GM18508 (cell line): ENCODE data around the gene ANAPC4.
"Not testable (repeated sequence)": the region's sequence is repeated elsewhere in the genome, so short reads cannot be mapped to it uniquely, and the experiment has no call there.

ENCODE experiments used
- ATAC-seq: cut with Tn5 transposase; IDR thresholded peaks from one replicate; pipeline ENCODE4 v1.9.1; 2021; ENCODE audit warnings: moderate number of reproducible peaks; ENCODE audit not compliant: insufficient read depth, unreplicated experiment

The ANAPC4 gene

DNA sequence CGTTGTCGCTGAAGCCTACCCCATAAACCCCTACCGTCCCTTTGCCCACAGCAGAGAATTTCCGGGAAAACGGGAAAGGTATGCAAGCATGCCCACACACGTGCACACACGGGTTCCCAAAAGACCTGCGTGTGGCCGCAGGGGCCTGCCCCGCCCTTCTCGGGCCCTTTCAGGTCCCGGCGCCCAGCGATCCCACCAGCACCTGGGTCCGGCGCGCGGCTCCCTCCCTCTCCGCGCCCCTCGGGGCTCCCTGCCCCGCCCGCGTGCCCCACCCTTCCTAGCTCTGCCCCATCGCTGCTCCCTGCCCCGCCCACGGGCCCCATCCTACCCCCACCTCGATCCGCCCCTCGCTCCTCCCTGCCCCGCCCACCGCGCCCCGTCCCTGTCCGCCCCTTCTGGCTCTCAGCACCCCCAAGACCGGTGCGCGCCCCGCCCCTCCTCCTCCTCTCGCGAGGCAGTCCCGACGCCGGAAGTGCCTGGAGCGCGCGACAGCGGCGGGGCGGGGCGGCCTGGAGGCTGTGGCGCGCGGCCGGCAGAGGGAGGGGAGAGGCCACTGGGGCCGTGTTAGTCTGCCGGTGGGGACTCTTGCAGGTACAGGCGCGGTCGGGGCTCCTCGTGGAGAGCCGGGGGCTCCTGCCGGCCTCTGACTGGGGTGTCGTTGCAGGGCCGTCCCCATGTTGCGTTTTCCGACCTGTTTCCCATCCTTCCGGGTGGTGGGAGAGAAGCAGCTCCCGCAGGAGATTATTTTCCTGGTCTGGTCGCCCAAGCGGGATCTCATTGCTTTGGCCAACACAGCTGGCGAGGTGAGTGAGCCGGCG, at the start of gene ANAPC4:
TSS of gene ANAPC4 (plus strand) at position 510 of the 818 bp plus-strand sequence. CDS start at position 675, 165 bp downstream.
- peak; percentile 43 for ATAC-seq

- ATAC-seq = not testable (repeated sequence)
These were observed 48.6 kb upstream of the ANAPC4 start for GRCh38 chr4:25328463-25328862.

DNA sequence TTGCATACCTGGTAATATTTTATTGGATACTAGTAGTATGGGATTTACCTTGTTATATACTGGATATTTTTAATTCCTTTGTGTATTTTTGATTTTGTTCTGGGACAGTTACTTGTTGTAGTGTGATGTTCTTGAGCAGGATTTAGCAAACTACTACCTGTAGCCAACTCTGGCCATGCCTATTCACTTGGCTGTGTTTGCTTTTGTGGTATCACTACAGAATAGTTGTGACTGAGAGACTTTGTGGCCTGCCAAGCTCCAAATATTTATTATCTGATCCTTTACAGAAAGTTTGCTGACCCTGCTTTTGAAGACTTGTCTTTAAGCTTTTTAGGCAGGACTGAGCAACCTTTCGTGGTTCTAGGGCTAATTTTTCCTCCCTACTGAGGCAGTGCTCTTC, 46.7 kb upstream of the ANAPC4 start:
- ATAC-seq = no peak

DNA sequence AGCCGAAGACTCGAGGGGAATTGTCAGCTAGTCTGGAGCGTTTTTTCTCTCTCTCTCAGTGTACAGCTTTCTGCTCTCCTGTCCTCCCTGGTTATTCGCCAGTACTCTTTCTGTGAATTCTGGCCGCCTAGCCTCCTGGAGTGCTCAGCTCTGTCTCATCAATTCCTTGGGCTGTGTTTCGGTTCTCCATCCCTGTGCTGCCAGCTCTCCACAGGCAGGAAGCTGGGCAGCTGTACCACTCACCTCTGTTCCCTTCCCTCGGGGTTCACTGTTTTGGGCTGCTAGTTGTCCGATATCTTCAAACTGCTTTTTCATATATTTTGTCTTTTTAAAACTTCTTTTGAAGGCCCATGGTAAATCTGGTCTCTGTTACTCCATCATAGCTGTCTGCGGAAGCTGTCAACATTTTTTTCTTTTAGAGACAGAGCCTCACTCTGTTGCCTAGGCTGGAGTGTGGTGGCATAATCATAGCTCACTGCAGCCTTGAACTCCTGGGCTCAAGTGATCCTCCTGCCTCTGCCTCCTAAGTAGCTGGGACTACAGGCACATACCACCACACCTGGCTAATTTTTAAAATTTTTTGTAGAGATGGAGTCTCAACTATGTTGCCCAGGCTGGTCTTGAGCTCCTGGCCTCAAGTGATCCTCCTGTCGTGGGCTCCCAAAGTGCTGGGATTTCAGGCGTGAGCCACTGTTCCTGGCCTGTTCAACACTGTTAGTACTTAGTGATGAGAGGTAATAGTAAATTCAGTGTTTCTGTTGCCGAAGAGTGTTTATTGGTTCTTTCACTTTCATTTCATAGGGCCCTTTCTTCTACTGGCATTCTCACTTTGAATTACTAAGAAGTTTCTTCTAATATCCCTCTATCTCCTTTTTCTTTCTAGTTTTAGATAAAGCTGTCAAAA, 45.9 kb upstream of the ANAPC4 start:
- no peak for ATAC-seq

GRCh38 chr4:25343671-25344070, 33.4 kb upstream of the ANAPC4 start:
- no peak for ATAC-seq

GRCh38 chr4:25345744-25346143, 31.3 kb upstream of the ANAPC4 start:
- ATAC-seq = no peak

GRCh38 chr4:25346913-25347312, 30.1 kb upstream of the ANAPC4 start:
- ATAC-seq = peak; percentile 84

GRCh38 chr4:25347473-25347872, 29.6 kb upstream of the ANAPC4 start:
- ATAC-seq = no peak

DNA sequence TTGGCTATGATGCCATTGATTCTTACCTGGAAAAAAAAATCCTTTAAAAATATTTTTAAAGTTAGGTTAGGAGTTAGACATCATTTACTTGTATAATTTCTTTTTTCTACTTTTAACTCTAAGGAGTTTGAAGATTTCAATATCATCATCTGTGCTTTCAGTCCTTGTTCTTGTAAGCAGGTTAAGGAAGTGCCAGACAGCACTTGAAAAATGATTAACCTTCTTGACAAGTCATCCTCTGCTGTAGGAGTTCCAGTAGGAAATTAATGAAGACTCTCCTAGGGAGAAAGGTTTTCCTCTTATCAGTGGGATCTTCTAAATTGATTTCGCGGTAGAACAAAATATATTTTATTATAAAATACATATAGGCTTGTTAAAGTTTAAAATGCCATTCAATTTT, 29.1 kb upstream of the ANAPC4 start:
- no peak for ATAC-seq

GRCh38 chr4:25350561-25350960, 26.5 kb upstream of the ANAPC4 start:
- no peak for ATAC-seq

DNA sequence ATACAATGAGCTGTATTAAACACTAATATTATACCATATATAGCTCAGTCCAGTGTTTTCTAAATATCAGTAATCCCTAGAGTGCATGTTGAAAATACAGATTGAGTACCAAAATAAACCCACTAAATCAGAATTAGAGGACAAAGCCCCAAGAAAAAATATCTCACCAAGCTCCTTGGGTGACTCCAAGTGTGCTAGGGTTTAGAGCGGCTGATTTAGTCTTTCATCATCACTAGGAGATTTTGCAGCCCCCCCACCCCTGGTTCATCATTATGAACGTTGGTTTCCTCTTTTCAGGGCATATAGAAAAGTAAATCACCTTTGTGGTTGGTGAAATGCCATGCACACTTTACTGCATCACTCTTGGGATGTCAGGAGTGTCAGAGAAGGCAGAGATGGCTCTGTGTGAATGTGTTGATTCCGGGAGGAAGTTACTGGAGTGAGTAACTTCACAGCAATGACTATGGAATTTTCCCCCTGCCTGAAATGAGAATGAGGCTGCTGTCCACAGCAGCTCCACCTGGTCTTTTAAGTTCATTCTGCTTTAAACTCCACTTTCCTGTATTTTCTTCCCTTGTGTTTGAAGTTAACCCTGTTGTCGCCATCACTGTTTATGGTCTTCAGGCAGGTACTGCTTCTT, 25.2 kb upstream of the ANAPC4 start:
- ATAC-seq = no peak

- no peak for ATAC-seq
These were observed 21.0 kb upstream of the ANAPC4 start for GRCh38 chr4:25356068-25356467.

- no peak for ATAC-seq
These were observed 18.4 kb upstream of the ANAPC4 start for GRCh38 chr4:25358515-25359275.

GRCh38 chr4:25361253-25361652, 15.8 kb upstream of the ANAPC4 start:
- ATAC-seq = no peak

DNA sequence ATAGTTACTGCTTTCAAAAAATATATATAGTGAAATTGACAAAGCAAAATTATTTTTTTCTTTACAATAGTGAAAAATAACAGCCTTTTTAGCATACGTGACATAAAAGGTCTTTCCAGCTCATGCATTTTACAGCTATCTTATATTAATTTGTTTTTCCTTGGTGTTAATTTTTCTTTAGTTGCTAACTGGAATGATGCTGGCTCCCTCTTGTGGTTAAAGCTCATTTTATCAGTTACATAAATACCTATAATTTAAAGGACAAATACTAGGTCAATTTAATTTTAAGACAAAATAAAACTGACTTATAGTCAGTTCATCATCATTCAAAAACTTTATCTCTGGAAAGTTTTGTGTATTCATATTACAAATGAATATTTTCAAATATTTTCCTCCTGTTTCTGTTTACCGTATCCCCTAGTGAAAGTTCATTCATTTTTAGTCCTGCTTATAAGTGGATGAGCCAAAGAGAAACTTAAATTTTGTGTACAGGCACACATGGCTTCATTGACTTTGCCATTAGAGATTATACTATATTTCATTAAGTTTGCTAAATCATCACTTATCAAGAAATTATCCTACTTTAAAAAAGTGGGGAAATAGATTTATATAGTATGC, 9.9 kb upstream of the ANAPC4 start:
- no peak for ATAC-seq

GRCh38 chr4:25367877-25368276, 9.2 kb upstream of the ANAPC4 start:
- no peak for ATAC-seq

DNA sequence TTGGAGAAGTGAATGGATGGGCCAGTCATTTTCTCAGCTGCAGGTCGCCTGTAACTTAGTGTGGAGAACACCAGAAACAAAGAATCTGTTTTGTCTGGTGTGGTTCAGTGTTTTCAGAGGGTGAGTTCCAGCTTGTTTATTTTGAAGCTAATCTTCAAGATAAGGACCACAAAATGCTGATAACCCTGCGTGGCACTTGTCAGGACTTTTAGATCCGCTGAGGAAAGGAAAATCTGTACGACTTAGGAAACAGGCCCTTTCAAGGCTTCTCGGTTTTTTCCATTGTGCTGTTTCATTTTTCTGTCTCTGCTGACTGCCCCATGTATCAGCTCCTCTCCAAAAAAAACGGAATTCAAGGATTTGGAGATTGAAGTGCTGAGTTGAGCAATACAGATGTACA, 8.7 kb upstream of the ANAPC4 start:
- ATAC-seq = no peak

DNA sequence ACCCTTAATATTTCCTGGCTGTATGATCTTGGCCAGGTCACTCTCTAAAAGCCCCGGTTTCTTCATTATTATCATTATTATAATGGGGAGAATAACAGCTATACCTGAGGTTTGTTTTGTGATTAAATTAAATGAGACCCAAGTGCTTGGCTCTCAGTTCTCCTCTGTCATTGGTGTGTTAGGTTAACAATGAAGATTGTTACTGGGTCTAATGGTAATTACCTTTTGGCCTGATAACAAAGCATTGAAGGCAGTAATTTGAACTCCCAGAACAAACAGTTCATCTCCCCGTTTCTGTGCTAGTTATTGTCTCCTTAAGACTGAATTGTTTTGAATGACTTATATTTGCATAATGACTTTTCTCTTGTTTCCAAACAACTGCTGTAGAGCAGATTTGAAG, 6.8 kb upstream of the ANAPC4 start:
- no peak for ATAC-seq

GRCh38 chr4:25372549-25372948, 4.5 kb upstream of the ANAPC4 start:
- not testable (repeated sequence) for ATAC-seq
